Endothelial cell of umbilical vein (primary cell): ENCODE data around the gene PTGIR. TPM values are rescaled to one million over a fixed set of nuclear protein-coding genes. Genes with fewer than 3 reads are reported as not detected.

Source experiments
- BruUV-seq: library from RNA; stranded (reverse); fragments of 400-500 nt; replicated peaks from 2 replicates; lab custom pipeline; 2021; lab: Mats Ljungman, UMichigan
- CTCF ChIA-PET: fragments of 300-600, 350-600 bp; sonication (Branson Sonifier 250); formaldehyde crosslinking; loops from one replicate; lab custom pipeline; 2021; ENCODE audit warnings: antibody characterized with exemption, inconsistent platforms; lab: Charles Lee
- POLR2A ChIA-PET: fragments of 300-600, 350-600 bp; sonication (Branson Sonifier 250); formaldehyde crosslinking; loops from one replicate; lab custom pipeline; 2021; ENCODE audit warnings: antibody characterized with exemption, inconsistent platforms; lab: Charles Lee
- DNase-seq: peaks from one replicate; pipeline ENCODE4 v3.0.0-alpha.2; 2011; ENCODE audit warnings: low read depth, low spot score
- FAIRE-seq: peaks from 2 replicates; lab custom pipeline; 2011; peaks lifted over from hg19 to GRCh38; lab: Jason Lieb, UNC
- H2AFZ ChIP-seq: 2 replicates; pipeline ENCODE4 v1.6.0; 2012; ENCODE audit warnings: low read depth, low read length, control low read depth, inconsistent platforms
- H3K27ac ChIP-seq: 2 replicates; pipeline ENCODE4 v1.5.1; 2011; ENCODE audit warnings: low read depth, mild to moderate bottlenecking, control low read depth, low read length, moderate library complexity; ENCODE audit not compliant: insufficient read depth
- H3K27me3 ChIP-seq, 2 experiments: 2 replicates each; pipeline versions ENCODE4 v1.6.0 to v1.6.1; 2011; ENCODE audit warnings: low read length in 2 of 2, mixed read lengths in 1 of 2; ENCODE audit not compliant: control insufficient read depth in 2 of 2, insufficient read depth in 2 of 2
- H3K36me3 ChIP-seq, 2 experiments: 2 replicates in 1 of 2; 3 replicates in 1 of 2; pipeline ENCODE4 v1.5.1; 2011; ENCODE audit warnings: low read length in 2 of 2, mild to moderate bottlenecking in 1 of 2, moderate library complexity in 1 of 2; ENCODE audit not compliant: control insufficient read depth in 2 of 2, insufficient read depth in 2 of 2; ENCODE audit errors: extremely low read depth in 1 of 2
- H3K4me1 ChIP-seq: 3 replicates; pipeline ENCODE4 v1.5.1; 2011; ENCODE audit warnings: mild to moderate bottlenecking, low read length; ENCODE audit not compliant: control insufficient read depth, insufficient read depth; ENCODE audit errors: extremely low read depth
- H3K4me2 ChIP-seq: 2 replicates; pipeline ENCODE4 v1.6.1; 2011; ENCODE audit warnings: low read length, control low read depth, mixed read lengths; ENCODE audit not compliant: insufficient read depth
- H3K4me3 ChIP-seq, 3 experiments: fragments of 200-600 bp in 1 of 3; sonication (generic), shearing (Covaris generic) in 1 of 3; replicated peaks in 1 of 3; 2 replicates each; pipeline ENCODE4 v1.5.1; 2011 to 2016; ENCODE audit warnings: control low read depth in 3 of 3, low read length in 3 of 3, mild to moderate bottlenecking in 2 of 3, inconsistent platforms in 1 of 3, low read depth in 1 of 3, moderate library complexity in 1 of 3; ENCODE audit not compliant: insufficient read depth in 1 of 3
- H3K79me2 ChIP-seq: 2 replicates; pipeline ENCODE4 v1.6.0; 2012; ENCODE audit warnings: low read length, inconsistent platforms; ENCODE audit not compliant: control insufficient read depth, insufficient read depth
- H3K9ac ChIP-seq: replicated peaks from 2 replicates; pipeline ENCODE3; 2011; ENCODE audit warnings: low read length, control low read depth; ENCODE audit not compliant: insufficient read depth; ENCODE audit errors: extremely low read depth
- H3K9me1 ChIP-seq: replicated peaks from 3 replicates; pipeline ENCODE4 v1.6.0; 2011; ENCODE audit warnings: mild to moderate bottlenecking, low read length; ENCODE audit not compliant: control insufficient read depth, insufficient read depth; ENCODE audit errors: extremely low read depth
- H3K9me3 ChIP-seq: replicated peaks from 2 replicates; pipeline ENCODE4 v1.5.1; 2012; ENCODE audit warnings: low read length, inconsistent platforms; ENCODE audit not compliant: control insufficient read depth, insufficient read depth
- H4K20me1 ChIP-seq: replicated peaks from 2 replicates; pipeline ENCODE3; 2011; ENCODE audit warnings: mild to moderate bottlenecking, low read length; ENCODE audit not compliant: control insufficient read depth, insufficient read depth; ENCODE audit errors: extremely low read depth
- CTCF ChIP-seq, 2 donors: IDR thresholded peaks; 1 replicate in 1 of 2; 2 replicates in 1 of 2; pipeline ENCODE4 v1.5.1; 2011; ENCODE audit warnings: low read length in 2 of 2, mild to moderate bottlenecking in 2 of 2, moderate library complexity in 2 of 2, control low read depth in 1 of 2, inconsistent platforms in 1 of 2, low read depth in 1 of 2; ENCODE audit not compliant: insufficient read depth in 1 of 2; ENCODE audit errors: extremely low read depth in 1 of 2
- EZH2 ChIP-seq: IDR thresholded peaks from 2 replicates; pipeline ENCODE4 v1.6.1; 2012; ENCODE audit warnings: borderline replicate concordance, low read depth, mild to moderate bottlenecking, moderate library complexity, low read length, inconsistent platforms; ENCODE audit not compliant: severe bottlenecking
- FOS ChIP-seq: IDR thresholded peaks from 2 replicates; pipeline ENCODE4 v1.6.1; 2011; ENCODE audit warnings: mild to moderate bottlenecking, low read length, moderate library complexity, borderline replicate concordance; ENCODE audit not compliant: insufficient read depth
- GATA2 ChIP-seq: IDR thresholded peaks from 2 replicates; pipeline ENCODE4 v1.7.0; 2011; ENCODE audit warnings: low read depth, mild to moderate bottlenecking, moderate library complexity, mixed read lengths, low read length; ENCODE audit not compliant: insufficient read length, insufficient read depth
- JUN ChIP-seq: IDR thresholded peaks from 2 replicates; pipeline ENCODE4 v1.6.1; 2011; ENCODE audit warnings: borderline replicate concordance, low read depth; ENCODE audit not compliant: insufficient read length, insufficient read depth
- MAX ChIP-seq: IDR thresholded peaks from 2 replicates; pipeline ENCODE4 v1.6.1; 2011; ENCODE audit not compliant: insufficient read depth, insufficient read length
- MYC ChIP-seq: IDR thresholded peaks from one replicate; pipeline ENCODE4 v1.6.1; 2011; ENCODE audit warnings: mild to moderate bottlenecking, low read depth, low read length
- POLR2A ChIP-seq: IDR thresholded peaks from 2 replicates; pipeline ENCODE4 v1.6.1; 2012; ENCODE audit warnings: low read depth, mild to moderate bottlenecking, control low read depth, low read length
- POLR2AphosphoS5 ChIP-seq: IDR thresholded peaks from 2 replicates; pipeline ENCODE4 v1.6.1; 2012; ENCODE audit warnings: low read depth, mild to moderate bottlenecking, control low read depth, low read length, moderate library complexity; ENCODE audit not compliant: insufficient read depth
- dilution Hi-C: fragments of 300-500 bp; cut with MboI; formaldehyde crosslinking; loops from one replicate; pipeline ENCODE4 v1.15.0; 2019; ENCODE audit warnings: low sequenced_read_pairs; ENCODE audit not compliant: extremely low pct_ligation_motif_present
- intact Hi-C: fragments of 100-400 bp; cut with micrococcal nuclease; formaldehyde crosslinking; loops from one replicate; pipeline ENCODE4 v1.10.0; 2022
- polyA plus RNA-seq, 4 experiments: library from polyadenylated mRNA; depleted of rRNA in 3 of 4; stranded (reverse) in 3 of 4; unstranded in 1 of 4; fragments of >200 nt; gene quantifications; 2 replicates each; pipeline versions ENCODE4 v1.2.1 to v1.2.3, GENCODE V29; 2011 to 2012; ENCODE audit warnings: missing spikeins in 1 of 4
- total RNA-seq: library from RNA; stranded (reverse); gene quantifications from 2 replicates; pipeline ENCODE4 v1.2.3, GENCODE V29; 2021

Gene PTGIR
- total and polyA plus RNA-seq, 2 donors (not counting 3 experiments of a cell fraction or from before 2014, with no cell fraction given), result 0.55 to 2.7 TPM

- CTCF ChIA-PET, result interaction anchor here (0.6 to 1.9 kb wide), 6 partner anchors 12 to 203 kb away, joined by 3 to 23 read pairs (median 4); partner anchors contain the start of genes DACT3 and PTGIR
- dilution Hi-C loops, result no loop called here
- Histone ChIP-seq H3K9me1 (no peaks in the 10 kb centered on the region), H3K9ac (no peak overlapping the region), H2AFZ (no peak overlapping the region), H4K20me1 (no peaks in the 10 kb centered on the region), H3K27me3 (peaks cover 0 to 14% of the 10 kb centered on the region in 2 experiments), H3K4me2 (no peak overlapping the region), H3K79me2 (no peaks in the 10 kb centered on the region), H3K36me3 (no peaks in the 10 kb centered on the region), H3K27ac (no peak overlapping the region), H3K4me1 (peaks cover 7% of the 10 kb centered on the region), H3K9me3 (no peaks in the 10 kb centered on the region), H3K4me3 (no peak overlapping the region)
- FAIRE-seq, result no peak
- POLR2A ChIA-PET, result interaction anchor here (0.6 kb wide), 1 partner anchor 25 kb away, joined by 3 read pairs; no protein-coding TSS in a partner anchor
- intact Hi-C loops, result no loop called here
- BruUV-seq, result no TSS peak
- no peak for DNase-seq
- TF ChIP-seq MAX, result no peak
- TF ChIP-seq CTCF (IDR thresholded peaks at IDR 0.05; ENCODE audit: extremely low read depth in 1 of 2, insufficient read depth in 1 of 2, low read depth in 1 of 2, low read length in 2 of 2), result no peak
Measured at GRCh38 chr19:46637224-46637623, 12.3 kb upstream of the PTGIR start.

DNA sequence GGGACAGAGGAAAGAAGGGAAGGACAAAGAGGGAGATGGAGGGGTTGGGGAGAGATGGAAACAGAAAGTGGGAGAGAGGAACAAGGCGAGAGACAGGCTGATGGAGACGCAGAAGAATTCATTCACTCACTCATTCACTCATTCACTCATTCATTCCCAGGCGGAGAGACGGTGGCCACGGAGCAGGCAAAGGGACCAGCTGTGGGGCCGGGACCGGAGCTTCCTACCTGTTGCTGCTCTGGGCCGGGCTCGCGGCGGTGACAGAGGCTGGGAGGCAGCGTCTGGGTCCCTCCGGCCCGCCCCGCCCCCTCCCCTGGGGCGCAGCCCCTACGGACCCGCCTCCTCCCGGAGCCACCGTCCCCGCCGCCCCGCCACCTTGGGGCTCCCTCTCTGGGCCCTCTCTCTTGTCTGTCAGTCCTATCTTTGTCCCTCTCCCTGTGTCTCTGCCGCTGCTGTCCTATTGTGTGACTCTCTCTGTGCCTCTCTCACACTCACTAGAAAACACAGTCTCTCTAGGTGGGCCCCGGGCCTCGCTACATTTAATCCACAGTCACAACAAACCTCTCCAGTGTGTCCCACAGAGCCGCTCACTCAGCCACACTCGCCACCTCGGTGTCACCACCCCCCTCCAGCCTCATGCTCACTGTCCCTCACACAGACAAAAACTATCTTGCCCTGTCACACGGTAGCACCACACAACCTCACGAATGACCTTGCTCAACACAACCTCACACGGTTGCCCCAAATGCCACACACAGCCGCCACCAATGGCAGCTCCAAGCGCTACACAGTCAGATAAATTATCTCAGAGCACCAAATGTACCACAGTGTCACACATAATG lies 11.3 kb upstream of the PTGIR start, which contains the start of gene GNG8:
Gene GNG8 (minus strand): TSS at position 283 of the 842 bp plus-strand sequence. CDS start 1,520 bp downstream, outside the sequence.
- Histone ChIP-seq H3K36me3 (no peaks in the 10 kb centered on the region), H3K79me2 (no peaks in the 10 kb centered on the region), H3K4me3 (no peak within 1 kb of the TSS), H3K9me3 (no peaks in the 10 kb centered on the region), H3K9ac (no peak within 1 kb of the TSS), H3K9me1 (no peaks in the 10 kb centered on the region), H3K27ac (no peak within 1 kb of the TSS), H3K4me1 (peaks cover 7% of the 10 kb centered on the region), H4K20me1 (no peaks in the 10 kb centered on the region), H2AFZ (no peak within 1 kb of the TSS), H3K4me2 (no peak within 1 kb of the TSS), H3K27me3 (peaks cover 0 to 14% of the 10 kb centered on the region in 2 experiments)
- CTCF ChIA-PET, result interaction anchor here (0.7 to 1.9 kb wide), 2 partner anchors 25 to 204 kb away, joined by 3 to 23 read pairs; partner anchors contain the start of gene DACT3
- POLR2A ChIA-PET, result interaction anchor here (0.6 kb wide), 1 partner anchor 101 kb away, joined by 4 read pairs; no protein-coding TSS in a partner anchor
- BruUV-seq, result no TSS peak
- dilution Hi-C loops (no loop called here), intact Hi-C loops (no loop called here)
- TF ChIP-seq MYC, result no peak
- TF ChIP-seq JUN, result no peak
- no peak for TF ChIP-seq FOS
- TF ChIP-seq EZH2, result no peak
- TF ChIP-seq GATA2, result no peak
- no peak for TF ChIP-seq CTCF (IDR thresholded peaks at IDR 0.05; ENCODE audit: extremely low read depth in 1 of 2, insufficient read depth in 1 of 2, low read depth in 1 of 2, low read length in 2 of 2)
- no peak for TF ChIP-seq POLR2AphosphoS5
- TF ChIP-seq POLR2A, result no peak
- no peak for TF ChIP-seq MAX
- DNase-seq (no peak), FAIRE-seq (no peak)
